ENCODE measurements around the gene MAGI2.

GRCh38 chr7:78568690-78569089 is 884.8 kb downstream of the MAGI2 start:
- TF ChIP-seq CTCF (conservative IDR thresholded peaks at IDR 0.05; ENCODE audit: low read length) (no peak), EZH2phosphoT487 (IDR thresholded peaks at IDR 0.05; ENCODE audit: borderline replicate concordance) (no peak)

All from Loucy (cell line).